Esophagus mucosa (tissue), 1 donor: ENCODE data around the gene ZNF761. TPM values are rescaled to one million over a fixed set of nuclear protein-coding genes. Genes with fewer than 3 reads are reported as not detected.
"Not testable (repeated sequence)": the region's sequence is repeated elsewhere in the genome, so short reads cannot be mapped to it uniquely, and the experiment has no call there.

Experiments
- ATAC-seq: fragments of 200-7000 bp; cut with Tn5 transposase; one replicate; pipeline ENCODE4 v1.9.1; 2020
- total RNA-seq: library from RNA; stranded (reverse); gene quantifications from one replicate; pipeline ENCODE4 v1.2.4, GENCODE V29; 2023
- donor health status: DM: yes; HTN: yes; CAD: no.

Gene ZNF761
- total RNA-seq, 1 donor from 2014 or later, result 4.5 TPM

DNA sequence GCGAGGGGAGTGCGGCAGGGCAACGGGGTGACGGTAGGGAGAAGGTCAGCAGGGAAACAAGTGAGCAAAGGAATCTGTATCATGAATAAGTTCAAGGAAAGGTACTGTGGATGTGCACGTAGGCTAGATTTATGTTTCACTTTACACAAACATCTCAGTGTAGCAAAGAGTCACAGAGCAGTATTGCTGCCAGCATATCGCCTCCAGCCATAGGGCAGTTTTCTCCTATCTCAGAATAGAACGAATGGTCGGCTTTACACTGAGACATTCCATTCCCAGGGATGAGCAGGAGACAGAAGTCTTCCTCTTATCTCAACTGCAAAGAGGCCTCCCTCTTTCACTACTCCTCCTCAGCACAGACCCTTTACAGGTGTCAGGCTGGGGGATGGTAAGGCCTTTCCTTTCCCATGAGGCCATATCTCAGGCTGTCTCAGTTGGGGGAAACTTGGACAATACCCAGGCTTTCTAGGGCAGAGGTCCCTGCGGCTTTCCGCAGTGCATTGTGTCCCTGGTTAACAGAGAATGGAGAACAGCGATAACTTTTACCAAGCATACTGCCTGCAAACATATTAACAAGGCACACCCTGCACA is 28.4 kb downstream of the ZNF761 start:
- ATAC-seq, result not testable (repeated sequence)

DNA sequence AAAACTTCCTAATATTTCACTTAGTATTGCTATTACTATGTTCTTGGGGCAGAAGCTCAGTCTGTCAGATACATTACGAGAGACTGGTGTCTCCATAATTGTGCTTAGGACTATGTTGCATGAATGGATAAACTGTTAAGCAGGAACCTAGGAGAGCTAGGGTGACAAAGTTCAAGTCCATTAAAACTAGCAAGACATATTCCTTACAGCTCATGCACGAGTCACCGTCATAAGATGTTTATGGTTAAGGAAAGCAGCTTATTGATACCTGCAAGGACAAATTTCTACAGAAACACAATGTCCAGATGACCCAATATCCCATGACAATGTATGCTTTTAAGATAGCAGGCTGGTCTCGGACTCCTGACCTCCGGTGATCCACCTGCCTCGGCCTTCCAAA is 30.1 kb downstream of the ZNF761 start:
- no peak for ATAC-seq

DNA sequence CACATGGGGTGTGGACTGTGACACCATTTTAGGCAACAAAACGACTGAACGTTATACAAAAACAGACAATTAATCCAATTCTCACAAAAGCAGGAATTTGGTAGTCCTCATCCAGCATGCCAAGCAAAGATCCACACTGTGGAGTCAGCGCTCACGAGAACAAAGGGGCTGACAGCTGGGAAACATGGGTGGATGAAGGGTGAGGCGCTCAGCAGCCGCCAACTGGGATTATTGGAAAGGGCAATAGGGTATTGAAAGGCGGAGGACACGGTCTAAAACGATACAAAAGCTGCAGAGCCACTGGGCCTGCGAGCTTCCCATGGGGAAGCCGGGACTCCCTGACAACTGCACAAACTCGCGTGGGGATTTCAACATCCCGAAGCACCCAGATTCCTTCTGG is 31.1 kb downstream of the ZNF761 start:
- no peak for ATAC-seq

DNA sequence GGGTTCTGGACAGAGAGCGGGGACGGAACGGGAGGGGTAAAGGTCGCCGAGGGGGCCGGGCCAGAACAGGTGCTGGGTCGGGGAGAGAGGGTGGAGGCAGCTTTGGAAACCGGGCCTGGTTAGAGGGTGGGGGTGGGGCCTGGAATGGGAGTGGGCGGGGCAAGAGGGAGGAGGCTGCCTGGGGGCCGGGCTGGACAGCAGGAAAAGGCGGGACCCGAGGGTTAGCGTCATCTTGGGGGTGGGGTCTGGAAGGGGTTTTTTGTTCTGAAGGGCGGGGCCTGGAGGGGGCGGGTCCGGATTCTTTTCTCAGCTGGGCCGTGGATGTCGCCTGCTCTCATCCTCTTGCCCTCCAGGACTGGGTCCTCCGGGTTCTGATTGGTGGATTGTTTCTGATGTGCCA is 31.5 kb downstream of the ZNF761 start:
- ATAC-seq, result no peak

DNA sequence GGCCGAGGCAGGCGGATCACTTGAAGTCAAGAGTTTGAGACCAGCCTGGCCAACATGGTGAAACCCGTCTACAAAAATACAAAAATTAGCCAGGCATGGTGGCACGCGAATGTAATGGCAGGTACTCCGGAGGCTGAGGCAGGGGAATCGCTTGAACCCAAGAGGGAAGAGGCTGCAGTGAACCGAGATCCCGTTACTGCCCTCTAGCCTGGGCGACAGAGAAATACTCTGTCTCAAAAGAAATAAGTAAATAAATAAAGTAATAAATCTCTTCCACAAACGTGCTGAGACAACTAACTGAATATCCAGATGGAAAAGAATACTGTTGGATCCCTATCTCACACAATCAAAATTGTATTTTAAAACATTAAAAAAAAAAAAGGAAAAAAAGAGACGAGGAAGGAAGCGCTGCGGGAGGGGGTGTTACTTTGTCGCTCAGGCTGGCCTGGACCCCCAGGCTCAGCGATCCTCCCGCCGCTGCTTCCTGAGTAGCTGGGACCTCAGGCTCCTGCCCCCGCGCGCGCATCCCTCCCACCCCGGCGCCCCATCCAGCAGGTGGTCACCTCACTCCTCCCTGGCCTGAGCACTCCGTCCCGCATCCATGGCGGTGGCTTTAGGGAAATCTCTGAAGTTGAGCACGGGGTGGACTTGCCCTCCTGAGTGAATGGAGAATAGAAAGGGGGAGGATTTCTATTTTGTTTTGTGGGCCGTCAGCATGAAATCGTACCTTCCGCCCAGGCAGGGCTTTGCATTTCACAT is 35.1 kb downstream of the ZNF761 start:
- ATAC-seq, result no peak

DNA sequence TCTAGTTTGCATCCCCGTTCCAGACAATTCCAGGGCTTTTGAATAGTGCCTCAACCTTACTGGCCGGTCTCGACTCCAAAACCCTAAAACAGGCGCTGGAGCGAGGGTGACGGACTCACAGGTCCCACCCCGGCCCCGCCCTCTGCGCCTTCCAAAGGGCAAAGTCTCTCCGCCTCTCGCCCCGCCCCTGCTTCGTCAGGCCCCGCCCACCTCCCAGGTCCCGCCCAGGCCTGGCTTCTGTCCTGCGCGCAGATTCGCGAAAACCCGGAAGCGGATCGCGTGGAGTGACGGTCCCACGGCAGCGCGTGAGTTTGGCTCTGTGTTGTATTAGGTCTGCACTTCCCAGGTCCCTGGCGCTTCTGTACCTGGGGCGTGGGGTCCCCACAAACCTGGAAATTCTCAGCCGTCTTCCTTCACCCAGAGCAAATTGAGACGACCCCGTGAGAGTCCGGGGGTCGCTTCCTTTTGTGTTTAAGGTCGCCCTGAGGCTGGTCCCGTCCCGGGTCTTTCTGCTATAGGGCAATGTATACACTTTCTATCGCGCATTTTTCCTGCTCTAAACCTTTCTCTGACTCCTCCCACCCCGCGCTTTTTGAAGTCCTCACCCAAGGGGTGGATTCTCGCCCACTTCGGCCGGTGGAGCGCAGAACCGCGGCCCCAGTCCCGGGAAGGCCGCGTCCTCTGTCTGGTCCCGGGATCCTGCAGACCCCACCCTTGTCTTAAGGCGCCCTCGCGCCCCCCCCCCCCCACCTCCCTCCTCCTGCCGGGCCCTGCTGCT is 35.9 kb downstream of the ZNF761 start, which contains the start of gene ZNF813:
ZNF813 (plus strand) TSS at position 249 of the 778 bp plus-strand sequence. CDS start 16,090 bp downstream, outside the sequence.
- ATAC-seq, result peak; percentile 100

DNA sequence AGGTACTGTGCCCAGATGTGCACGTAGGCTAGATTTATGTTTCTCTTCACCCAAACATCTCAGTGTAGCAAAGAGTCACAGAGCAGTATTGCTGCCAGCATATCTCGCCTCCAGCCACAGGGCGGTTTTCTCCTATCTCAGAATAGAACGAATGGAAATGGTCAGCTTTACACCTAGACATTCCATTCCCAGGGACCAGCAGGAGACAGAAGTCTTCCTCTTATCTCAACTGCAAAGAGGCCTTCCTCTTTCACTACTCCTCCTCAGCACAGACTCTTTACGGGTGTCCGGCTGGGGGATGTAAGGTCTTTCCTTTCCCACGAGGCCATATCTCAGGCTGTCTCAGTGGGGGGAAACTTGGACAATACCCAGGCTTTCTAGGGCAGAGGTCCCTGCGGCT is 36.8 kb downstream of the ZNF761 start:
- ATAC-seq, result not testable (repeated sequence)

DNA sequence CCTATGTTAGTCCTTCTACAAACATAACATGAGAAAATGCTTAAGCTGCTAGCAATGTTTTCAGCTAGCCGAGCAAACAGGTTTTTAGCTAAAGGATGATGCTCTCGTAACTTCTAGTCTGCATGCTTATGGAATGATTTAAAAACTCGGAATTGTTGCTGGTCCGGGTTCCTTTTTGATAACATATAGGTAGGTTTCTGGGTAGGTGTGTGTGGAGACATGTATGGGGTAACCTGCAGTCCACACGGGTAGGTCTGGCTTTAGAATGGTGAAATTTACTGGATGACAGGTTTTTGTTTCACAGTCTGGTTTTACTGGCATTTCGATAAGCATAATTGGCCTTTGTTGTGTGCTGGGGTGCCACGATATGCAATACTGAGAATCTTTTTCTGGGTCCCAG is 40.1 kb downstream of the ZNF761 start:
- ATAC-seq, result no peak

DNA sequence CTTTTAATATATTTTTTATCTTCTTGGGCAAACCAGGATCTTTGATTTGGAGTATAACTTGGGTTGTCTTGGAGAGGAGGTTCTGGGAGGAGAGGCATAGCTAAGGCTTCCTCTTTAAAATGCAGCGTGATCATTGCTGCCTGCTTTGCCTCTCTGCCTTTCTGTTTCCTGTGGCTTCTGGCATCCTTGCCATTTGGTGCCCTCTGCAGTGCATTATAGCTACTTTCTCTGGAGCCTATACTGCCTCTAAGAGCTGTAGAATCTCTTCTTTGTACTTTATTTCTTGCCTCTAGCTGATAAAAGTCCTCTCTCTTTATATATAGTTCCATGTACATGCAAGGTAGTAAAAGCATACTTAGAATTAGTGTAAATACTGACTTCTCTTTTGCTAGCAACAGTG is 43.0 kb downstream of the ZNF761 start:
- not testable (repeated sequence) for ATAC-seq

DNA sequence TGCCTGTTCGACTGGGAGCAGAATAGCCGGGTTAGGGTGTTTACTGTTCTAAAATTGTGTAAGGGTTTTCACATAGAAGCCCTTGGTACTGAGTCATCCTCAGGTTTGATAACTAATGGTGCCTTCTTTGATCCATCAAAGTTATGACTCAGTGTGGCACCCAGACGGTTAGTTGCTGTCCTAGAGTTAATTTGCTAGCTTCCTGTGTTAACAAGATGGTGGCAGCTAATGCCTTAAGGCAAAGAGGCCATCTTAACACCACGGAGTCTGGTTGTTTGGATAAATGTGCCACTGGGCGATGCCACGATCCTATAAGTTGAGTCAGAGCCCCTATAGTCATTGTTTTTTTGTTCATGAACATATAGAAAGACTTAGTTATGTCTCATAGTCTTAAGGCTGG is 43.7 kb downstream of the ZNF761 start:
- ATAC-seq, result peak; percentile 74

DNA sequence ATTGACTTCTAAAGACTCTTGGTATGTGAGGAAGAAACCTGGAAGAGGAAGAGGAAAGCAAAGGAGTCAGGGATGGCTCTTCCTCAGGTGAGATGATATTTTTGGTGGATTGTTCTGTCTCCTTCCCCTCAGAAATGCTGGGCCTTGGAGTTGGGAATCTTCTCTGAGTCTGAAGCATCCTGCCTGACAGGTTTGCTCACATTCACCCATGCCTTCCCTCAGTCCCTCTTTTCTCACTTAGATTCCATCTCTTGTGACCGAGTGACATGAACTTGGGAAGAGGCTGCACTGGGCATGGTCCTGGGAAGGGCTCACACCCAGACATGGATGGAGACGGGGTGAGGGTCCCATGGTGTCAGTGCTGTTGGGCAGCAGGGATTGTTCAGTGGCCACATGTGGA is 52.0 kb downstream of the ZNF761 start:
- ATAC-seq, result not testable (repeated sequence)

DNA sequence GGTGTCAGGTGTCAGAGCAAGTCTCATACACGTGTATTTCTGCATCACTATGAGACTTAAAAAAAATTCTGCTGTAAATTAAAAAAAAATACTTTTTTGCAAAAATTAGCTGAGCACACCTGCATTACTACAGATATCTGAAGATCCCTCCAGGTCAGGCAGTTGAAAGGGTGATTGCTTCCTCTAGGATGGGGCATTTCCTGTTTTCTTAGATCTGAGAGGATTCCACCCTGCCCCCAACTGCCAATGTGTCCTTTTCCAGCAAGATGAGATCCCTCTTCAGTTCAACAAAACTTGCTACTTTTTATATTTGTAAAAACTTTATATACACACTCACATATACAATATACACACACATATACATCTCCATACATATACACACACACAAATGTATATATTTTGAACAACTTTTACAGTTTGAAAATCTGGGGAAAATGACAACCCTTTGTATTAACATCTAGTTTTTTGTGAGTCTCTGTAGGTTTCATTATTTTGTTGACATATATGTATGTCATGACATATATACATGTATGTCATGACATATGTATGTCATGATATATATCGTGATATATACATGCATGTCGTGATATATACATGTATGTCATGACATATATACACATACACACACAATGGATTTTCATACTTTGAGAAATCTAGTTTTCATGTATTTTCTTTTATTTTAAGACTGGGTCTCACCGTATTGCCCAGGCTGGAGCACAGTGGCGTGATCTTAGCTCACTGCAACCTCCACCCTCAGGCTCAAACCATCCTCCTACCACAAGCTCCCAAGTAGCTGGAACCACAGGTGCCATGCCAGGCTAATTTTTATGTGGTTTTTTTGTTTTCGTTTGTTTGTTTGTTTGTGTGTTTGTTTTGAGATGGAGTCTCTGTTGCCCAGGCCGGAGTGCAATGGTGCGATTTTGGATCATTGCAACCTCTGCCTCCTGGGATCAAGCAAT is 53.5 kb downstream of the ZNF761 start:
- no peak for ATAC-seq

DNA sequence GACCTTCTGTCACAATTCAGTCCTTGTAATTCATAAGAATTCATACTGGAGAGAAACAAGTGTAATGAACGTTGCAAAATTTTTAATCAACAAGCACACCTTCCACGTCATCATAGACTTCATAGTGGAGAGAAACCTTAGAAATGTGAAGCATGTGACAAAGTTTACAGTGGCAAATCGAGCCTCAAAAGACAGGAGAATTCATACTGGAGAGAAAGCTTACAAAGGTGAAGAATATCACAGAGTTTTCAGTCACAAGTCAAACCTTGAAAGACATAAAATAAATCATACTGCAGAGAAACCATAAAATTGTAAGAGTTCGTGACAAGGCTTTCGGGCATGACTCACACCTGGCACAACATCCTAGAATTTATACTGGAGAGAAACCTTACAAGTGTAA is 60.4 kb downstream of the ZNF761 start:
- no peak for ATAC-seq

DNA sequence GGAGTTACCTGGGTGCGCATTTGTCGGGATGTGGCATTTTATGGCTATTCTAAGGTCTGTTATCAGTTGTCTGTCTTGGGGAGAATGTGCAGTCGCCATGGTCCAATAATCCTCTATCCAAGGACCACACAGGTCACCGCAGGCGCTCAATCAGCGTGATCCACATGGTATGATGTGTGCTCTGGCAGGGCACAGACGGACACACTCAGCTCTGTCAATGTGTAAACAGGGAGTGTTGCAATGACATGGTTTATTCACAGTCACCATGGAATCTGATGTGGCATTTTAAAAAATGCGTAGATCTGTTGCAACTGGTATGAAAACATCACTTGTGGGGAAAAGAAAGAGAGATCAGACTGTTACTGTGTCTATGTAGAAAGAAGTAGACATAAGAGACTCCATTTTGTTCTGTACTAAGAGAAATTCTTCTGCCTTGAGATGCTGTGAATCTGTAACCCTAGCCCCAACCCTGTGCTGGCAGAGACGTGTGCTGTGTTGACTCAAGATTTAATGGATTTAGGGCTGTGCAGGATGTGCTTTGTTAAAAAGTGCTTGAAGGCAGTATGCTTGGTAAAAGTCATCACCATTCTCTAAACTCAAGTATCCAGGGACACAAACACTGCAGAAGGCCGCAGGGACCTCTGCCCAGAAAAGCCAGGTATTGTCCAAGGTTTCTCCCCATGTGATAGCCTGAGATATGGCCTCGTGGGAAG is 65.7 kb downstream of the ZNF761 start:
- ATAC-seq, result peak; percentile 44

DNA sequence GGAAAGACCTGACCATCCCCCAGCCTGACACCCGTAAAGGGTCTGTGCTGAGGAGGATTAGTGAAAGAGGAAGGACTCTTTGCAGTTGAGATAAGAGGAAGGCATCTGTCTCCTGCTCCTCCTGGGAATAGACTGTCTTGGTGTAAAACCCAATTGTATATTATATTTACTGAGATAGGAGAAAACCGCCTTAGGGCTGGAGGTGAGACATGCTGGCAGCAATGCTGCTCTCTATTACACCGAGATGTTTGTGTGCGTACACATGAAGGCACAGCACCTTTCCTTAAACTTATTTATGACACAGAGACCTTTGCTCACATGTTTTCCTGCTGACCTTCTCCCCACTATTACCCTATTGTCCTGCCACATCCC is 66.2 kb downstream of the ZNF761 start:
- ATAC-seq, result not testable (repeated sequence)

DNA sequence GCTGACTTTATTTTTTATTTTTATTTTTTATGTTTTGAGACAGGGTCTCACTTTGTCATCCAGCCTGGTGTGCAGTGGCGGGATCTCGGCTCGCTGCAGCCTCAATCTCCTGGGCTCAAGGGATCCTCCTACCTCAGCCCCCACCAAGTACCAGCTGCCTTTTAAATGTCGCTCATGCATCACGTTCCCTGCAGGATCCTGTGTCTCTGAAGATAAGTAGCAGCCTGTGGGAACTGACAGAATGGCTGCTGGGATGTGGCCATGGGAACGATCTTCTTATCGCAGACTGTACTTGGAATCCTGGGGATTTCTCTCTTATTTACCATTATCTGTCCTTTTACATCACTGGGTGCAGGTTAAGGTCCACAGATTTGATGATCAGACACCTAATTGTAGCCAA is 71.4 kb downstream of the ZNF761 start:
- ATAC-seq, result not testable (repeated sequence)

DNA sequence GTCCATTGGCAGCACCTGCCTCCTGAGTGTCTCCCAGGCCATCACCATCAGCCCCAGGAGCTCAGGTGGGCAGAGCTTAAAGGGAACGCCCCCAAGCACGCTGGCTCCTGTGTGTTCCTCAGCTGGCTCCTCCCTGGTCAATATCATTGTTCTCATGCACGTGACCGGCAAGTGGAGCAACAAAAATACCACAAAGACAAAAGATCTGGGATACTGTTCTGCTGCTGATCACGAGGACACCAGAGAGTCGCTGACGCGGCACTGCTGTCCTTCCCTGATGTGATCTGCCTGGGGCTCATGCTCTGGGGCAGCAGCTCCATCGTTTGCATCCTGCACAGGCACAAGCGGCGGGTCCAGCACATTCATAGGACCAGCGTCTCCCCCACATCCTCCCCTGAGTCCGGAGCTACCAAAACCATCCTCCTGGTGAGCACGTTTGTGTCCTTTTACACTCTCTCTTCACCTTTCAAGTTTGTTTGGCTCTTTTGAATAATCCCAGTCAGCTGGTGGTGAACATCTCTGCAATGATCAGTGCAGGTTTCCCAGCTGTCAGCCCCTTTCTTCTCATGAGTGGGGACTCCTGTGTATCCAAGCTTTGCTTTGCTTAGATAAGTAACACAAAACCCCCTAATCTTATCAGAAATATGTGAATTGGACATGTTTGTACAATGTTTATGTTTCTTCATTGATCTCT is 72.0 kb downstream of the ZNF761 start:
- ATAC-seq, result not testable (repeated sequence)

DNA sequence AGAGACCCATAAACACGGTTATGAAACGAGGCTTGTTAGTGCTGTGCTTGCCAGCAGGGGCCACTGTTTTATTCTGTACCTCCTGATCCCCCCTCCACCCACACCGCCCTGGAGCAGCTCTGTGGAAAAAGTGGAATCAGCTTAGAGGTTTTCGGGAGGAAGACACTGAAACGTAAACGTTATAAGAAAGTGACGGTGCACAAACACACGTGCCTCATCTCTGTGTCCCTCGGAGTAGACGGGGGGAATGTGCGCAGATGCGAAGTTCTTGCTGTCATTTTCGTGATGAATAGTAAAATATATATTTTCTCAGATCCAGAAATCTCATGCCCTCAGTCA is 72.5 kb downstream of the ZNF761 start:
- ATAC-seq, result not testable (repeated sequence)

DNA sequence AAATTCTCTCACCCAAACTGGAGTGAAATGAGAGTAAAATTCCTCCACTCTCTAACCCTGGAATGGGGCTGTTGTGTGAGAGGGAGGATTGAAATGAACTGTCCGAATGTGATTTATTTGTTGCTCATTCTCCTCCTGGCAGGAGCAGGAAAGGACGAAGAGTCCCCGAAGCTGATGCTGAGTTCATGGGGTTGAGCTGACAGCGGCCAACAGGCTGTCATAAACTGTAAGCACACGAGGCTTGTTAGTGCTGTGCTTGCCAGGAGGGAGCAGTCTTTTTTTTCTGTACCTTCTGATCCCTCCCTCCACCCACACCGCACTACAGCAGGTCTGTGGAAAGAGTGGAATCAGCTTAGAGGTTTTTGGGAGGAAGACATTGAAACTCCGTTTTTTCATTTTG is 73.1 kb downstream of the ZNF761 start:
- no peak for ATAC-seq

DNA sequence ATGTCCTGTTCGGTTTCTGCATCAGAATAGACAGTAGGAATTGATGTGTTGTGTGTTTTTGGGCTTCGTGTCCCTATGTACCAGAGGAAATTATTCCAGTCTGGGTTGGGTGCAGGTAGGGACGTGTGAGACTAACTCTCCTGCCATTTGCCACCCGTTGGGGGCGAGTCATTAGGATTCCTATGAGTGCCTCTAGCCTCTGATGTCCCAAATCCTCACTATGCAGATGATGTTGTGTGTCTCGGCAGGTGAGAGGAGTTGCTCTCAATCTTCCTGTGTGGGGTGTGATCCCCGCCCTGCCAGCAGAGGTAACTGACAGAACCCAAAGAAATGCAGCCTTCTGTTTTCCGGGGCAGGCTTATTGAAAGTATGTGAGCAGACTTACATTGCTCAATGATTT is 74.9 kb downstream of the ZNF761 start:
- no peak for ATAC-seq
